ENCODE results near the gene OLIG3.

OLIG3 gene

DNA sequence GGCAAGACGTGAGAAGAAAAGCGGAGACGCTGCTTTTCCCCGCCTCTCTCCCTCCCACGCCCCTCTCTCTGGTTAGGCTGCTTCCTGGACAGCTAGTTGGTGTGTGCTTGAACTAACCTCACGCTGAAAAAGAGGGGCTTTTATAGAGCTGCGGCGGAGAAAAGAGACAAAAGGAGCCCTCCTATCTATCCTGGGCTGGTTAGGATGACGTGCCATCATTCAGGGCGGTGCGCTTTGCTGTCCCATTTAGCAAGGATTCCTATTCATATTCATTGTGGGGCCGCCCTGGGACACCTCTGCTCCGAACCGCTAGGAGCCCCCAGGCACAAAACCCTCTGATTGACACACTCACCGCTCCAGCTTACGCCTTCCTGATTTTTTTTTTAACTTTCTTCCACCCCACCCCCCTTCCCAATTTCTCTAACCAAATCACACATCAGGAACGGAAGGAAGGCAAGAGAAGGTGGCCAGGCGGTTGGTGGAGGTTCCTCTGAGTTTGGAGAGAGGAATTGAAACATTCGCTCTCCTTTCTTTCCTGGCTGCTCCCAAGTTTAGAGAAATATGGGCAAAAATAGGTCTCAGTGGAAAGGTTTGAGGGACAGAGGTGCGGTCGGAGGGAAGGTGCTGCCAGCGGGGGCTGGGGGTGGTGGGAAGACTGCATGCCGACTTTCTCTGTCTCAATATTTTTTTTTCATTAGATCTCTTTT lies at the start of gene OLIG3:
Gene OLIG3 (minus strand): TSS at position 114 of the 707 bp plus-strand sequence. CDS start 224 bp downstream, outside the sequence.
- DNase-seq (ENCODE audit: low spot score) = no peak

GRCh38 chr6:137543114-137543513 lies 48.9 kb upstream of the OLIG3 start:
- no peak for DNase-seq (ENCODE audit: low spot score)

DNA sequence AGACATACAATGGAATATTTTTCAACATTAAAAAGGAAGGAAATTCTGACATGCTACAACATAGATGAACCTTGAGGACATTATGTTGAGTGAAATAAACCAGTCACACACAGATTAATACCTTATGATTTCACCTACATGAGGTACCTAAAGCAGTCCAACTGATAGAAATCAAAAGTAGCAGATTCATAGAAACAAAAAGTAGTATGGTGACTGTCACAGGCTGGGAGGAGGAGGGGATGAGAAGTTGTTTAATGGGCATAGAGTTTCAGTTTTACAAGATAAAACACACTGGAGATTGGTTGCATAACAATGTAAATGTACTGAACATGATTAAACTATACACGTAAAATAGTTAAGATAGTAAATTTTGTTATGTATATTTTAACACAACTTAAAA lies 48.5 kb upstream of the OLIG3 start:
- no peak for DNase-seq (ENCODE audit: low spot score)

GRCh38 chr6:137541534-137542063 lies 47.4 kb upstream of the OLIG3 start:
- DNase-seq (ENCODE audit: low spot score) = no peak

- DNase-seq (ENCODE audit: low spot score) = no peak
Observed at GRCh38 chr6:137536104-137536773, 42.0 kb upstream of the OLIG3 start.

DNA sequence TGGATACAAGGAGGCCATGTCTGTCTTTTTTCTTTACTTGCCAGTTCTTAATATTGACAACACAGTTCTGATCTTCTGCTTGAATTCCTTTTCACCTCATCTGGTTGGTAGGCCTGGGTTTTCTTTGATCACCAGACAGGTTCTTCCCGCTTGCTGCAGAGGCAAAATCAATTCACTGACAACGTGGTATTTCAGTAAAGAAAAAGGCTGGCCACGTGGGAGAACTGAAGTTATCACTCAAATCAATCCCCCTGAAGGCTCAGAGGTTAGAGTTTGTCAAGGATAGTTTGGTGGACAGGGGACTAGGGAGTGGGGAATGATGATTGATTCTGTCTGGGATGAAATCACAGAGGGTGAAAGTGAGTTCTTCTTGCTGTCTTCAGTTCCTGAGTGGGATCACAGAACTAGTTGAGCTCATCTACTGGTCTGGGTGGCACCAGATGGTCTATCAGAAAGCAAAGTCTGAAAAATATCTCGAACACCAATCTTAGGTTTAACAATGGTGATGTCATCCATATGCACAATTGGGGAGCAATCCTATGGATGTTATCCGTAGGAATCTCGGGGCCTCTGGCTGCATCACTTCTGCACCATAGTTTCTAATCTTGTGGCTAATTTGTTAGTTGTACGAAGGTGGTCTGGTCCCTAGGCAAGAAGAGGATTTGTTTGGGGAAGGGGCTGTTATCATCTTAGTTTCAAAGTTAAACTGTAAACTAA lies 37.3 kb upstream of the OLIG3 start:
- no peak for DNase-seq (ENCODE audit: low spot score)

DNA sequence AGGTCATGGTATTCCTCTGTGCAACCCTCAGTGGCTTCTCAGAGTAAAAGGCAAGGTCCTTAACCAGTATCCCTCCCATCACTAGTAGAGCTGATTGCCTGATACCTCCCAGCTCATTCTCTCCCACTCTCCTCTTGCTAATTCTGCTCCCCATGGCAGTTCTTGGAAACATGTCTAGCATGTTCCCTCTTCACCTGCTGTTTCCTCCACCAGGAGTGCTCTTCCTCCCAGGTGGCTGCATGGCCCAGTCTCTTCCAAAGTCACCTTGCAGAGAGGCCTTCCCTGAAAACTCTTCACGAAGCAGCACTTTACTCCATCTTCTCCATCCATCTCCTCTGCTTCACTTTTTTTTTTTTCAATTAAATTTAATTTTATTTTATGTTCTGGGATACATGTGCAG lies 36.2 kb upstream of the OLIG3 start:
- DNase-seq (ENCODE audit: low spot score) = no peak

- DNase-seq (ENCODE audit: low spot score) = no peak
Observed at GRCh38 chr6:137522831-137523230, 28.6 kb upstream of the OLIG3 start.

DNA sequence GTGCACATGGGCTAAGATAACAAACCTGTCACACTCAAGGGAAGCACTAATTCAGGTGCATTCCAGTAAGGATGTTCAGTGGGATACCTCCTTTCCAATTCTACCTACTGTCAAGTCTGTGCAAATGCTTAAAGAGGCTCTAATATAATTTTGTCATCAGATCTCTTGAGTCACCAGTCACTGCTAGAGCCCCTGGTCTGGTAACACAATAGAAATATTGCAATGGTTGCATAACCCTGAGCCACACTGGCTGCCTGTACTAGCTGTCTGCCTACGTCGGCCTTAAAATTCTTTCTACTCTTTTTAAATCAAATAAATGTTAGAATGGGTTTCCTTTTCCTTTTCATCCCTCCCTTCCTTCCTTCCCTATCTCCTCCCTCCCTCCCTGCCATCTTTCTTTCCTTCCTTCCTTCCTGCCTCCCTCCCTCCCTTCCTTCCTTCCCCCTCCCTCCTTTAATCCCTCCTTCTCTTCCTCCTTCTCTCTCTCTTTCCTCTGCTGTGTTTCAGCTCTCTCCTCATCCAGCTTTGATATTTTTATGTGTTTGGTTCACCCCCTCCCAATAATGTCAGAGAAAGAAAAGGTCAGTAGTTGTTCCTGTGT lies 28.1 kb upstream of the OLIG3 start:
- no peak for DNase-seq (ENCODE audit: low spot score)

- DNase-seq (ENCODE audit: low spot score) = no peak
Observed at GRCh38 chr6:137520520-137520919, 26.3 kb upstream of the OLIG3 start.

GRCh38 chr6:137519629-137520176 lies 25.5 kb upstream of the OLIG3 start:
- no peak for DNase-seq (ENCODE audit: low spot score)

- DNase-seq (ENCODE audit: low spot score) = no peak
Observed at GRCh38 chr6:137518386-137518983, 24.3 kb upstream of the OLIG3 start.

- no peak for DNase-seq (ENCODE audit: low spot score)
Observed at GRCh38 chr6:137514418-137514817, 20.2 kb upstream of the OLIG3 start.

DNA sequence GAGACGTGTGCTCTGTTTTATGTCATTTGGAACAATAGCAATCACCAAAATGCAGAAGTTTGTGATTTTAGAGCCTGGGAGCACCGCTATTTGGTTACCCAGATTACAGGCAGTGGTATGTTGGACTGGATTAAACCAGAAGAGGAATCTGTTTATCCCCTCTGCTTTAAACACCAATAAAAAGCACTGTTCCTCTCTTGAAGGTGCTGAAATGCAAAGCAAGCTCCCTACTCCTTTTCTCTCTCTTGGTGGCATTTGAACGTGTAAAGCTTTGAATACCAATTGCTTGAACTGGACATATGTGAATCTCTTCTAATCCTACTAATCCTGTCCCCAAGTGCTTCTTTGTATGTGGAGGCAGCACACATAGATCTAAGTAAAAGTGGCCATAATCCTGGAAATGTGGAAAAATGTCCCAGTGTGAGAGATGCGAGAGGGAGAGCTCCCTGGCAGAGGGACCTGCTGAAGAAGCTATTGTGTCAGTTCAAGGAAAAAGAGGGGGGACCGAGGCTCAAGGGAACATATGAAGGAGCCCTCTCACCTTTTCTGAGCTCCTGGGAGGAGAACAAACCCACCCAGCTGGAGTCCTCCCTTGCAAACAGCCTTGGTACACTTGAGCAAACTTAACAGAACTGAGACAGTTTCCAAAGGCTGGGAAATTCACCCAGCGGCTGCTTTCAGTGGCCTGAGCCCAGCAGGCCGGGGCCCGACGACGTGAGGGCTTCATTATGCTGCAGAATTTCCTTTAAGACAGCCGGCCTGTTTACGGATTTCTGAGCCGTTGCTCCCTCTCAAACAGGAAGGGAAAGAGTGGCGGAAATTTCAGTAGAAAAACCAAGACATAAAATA lies 18.8 kb upstream of the OLIG3 start:
- no peak for DNase-seq (ENCODE audit: low spot score)

DNA sequence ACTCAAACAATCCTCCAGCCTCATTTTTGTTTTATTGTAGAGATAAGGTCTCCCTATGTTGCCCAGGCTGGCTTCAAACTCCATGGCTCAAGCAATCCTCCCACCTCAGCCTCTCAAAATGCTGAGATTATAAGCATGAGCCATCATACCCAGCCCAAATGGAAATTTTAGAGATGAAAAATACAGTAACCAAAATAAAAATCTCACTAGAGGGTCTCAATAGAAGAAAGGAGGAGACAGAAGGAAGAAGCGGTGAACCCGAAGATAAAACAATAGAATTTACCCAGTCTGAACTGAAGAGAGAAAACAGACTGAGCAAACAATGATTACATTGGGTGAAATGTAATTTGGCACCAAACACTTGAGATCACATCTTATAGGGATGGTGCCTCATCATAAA lies 16.7 kb upstream of the OLIG3 start:
- no peak for DNase-seq (ENCODE audit: low spot score)

DNA sequence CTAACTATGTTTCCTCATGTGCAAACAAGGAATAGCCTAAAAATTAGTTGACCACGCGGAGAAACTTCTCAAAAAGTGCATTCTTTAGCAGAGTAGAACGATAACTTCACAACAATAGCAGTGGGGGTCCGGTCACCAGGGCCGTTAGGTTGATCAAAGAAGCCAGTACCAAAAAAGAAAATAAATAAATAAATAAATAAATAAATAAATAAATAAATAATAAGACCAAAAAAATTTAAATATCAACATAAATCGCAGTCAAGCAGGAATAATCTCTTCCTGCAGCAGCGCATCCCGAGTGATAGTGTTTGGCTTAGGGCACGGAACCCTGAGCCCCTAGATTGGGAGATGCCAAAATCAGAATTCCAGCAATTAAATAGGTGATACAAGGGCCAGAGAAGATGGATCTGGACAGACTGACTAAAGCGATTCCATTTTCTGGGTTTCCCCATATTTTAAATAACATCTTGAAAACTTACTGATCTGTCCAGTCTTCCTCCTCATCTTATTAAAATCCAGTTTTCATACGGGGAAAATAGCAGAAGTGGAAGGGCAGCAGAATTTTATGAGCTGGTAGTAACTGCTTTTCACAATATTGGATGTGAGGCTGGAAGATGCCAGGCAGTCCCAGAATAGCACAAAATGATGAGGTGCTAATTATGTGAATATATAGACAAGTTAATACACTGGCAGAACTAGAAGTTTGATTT lies 4.4 kb upstream of the OLIG3 start:
- DNase-seq (ENCODE audit: low spot score) = no peak

DNA sequence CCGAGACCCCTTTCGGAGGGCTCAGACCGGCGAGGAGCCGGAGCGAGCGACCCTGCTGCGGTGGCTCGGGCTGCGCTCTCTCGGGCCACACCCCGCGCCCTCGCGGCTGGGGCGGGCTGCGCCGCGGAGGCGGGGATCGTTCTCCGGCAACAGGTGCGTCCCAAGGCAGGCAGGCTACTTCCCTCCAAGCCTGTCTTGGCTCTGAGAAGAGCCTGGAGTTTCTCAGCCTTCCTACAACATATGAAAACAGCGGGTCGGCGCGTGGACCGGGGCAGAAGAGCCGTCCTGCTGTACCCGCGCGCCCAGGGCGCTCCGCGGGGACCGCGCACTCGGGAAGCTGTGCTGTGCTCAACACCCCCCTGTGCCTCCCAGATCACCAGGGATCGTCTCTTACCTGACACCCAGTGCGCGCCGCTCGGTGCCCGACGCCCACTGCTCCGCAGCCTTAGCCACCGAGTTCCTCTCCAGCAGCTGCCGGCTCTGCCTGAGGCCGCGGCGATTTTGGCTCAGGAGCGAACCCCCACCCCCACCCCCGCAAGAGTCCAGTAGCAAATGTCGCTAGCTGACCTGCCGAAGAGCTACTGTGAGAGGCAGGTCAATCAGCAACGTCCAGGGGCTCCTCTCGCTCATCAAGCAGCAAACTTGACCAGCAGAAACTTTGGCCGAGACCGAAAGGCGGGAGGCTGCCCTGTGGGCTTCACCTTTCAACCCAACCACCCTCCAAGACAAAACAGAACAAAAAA lies 3.7 kb upstream of the OLIG3 start:
- no peak for DNase-seq (ENCODE audit: low spot score)

- DNase-seq (ENCODE audit: low spot score) = no peak
Observed at GRCh38 chr6:137496909-137497720, 2.9 kb upstream of the OLIG3 start.

DNA sequence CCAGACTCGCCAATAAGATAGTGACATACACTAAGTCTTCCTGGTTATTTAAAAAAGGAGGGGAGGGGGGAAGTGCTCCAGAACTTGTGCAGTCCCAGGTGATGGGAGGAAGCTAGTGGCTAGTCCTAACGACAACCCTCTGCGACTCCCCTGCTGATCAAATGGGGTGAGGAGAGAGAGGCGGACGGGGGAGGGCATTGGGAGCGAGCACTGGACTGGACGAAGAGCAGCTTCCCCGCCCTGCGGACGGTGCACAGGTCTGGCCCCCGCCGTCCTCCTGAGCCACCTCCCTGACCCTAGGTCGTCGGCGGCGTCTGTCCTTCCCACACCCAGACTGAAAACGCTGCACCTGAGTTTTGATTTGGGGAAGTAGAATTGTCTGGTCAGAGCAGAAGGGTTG lies 2.2 kb upstream of the OLIG3 start:
- DNase-seq (ENCODE audit: low spot score) = no peak
